Transverse colon (tissue), 4 donors: ENCODE measurements around the gene NFE2L3. TPM values are rescaled to one million over a fixed set of nuclear protein-coding genes. Genes with fewer than 3 reads are reported as not detected.

Experiments used
- DNase-seq: peaks from one replicate; pipeline ENCODE4 v3.0.0-alpha.2; 2019
- H3K27ac ChIP-seq, 4 donors: fragments of 200-600 bp; sonication (generic); 2 replicates each; pipeline ENCODE4 v1.5.1; 2016 to 2018; ENCODE audit warnings: inconsistent platforms in 4 of 4
- H3K27me3 ChIP-seq: fragments of 200-600 bp; sonication (generic); 2 replicates; pipeline ENCODE4 v1.5.1; 2017; ENCODE audit warnings: inconsistent platforms
- H3K36me3 ChIP-seq, 4 donors: fragments of 200-600 bp; sonication (generic); 2 replicates each; pipeline ENCODE4 v1.5.1; 2017 to 2019; ENCODE audit warnings: inconsistent platforms in 4 of 4
- H3K4me1 ChIP-seq, 4 donors: fragments of 200-600 bp; sonication (generic); 2 replicates each; pipeline ENCODE4 v1.5.1; 2017 to 2020; ENCODE audit warnings: inconsistent platforms in 4 of 4
- H3K4me3 ChIP-seq, 4 donors: fragments of 200-600 bp; sonication (generic); 1 replicate in 1 of 4; 2 replicates in 3 of 4; pipeline versions ENCODE4 v1.5.1 to v1.6.1; 2017 to 2019; ENCODE audit warnings: inconsistent platforms in 4 of 4
- H3K9me3 ChIP-seq, 2 donors: fragments of 200-600 bp; sonication (generic); 2 replicates each; pipeline ENCODE4 v1.5.1; 2017 to 2019; ENCODE audit warnings: inconsistent platforms in 2 of 2
- EP300 ChIP-seq: sonication (generic); formaldehyde crosslinking; IDR thresholded peaks from one replicate; pipeline ENCODE4 v1.6.1; 2017; ENCODE audit warnings: antibody characterized with exemption, low read depth
- POLR2A ChIP-seq: fragments of 450-650 bp; IDR thresholded peaks from one replicate; pipeline ENCODE4 v1.6.1; 2016; ENCODE audit warnings: antibody characterized with exemption, mild to moderate bottlenecking, moderate library complexity
- POLR2AphosphoS5 ChIP-seq, 3 donors: sonication (generic); formaldehyde crosslinking; IDR thresholded peaks; one replicate each; pipeline ENCODE4 v1.6.1; 2016; ENCODE audit warnings: antibody characterized with exemption in 3 of 3
- WGBS, 2 donors: methylation state at CpG; one replicate each; pipeline ENCODE4 v1.1.5; 2018; ENCODE audit warnings: low coverage in 1 of 2; 5-methylcytosine and 5-hydroxymethylcytosine counted together
- in situ Hi-C, 4 donors: fragments of 200-750 bp; cut with MboI; loops; one replicate each; pipeline versions ENCODE4 v1.15.0 to v1.15.1; 2017; ENCODE audit warnings: low sequenced_read_pairs in 3 of 4, low pct_ligation_motif_present in 1 of 4, low pct_unique_long_range_greater_than_20kb in 1 of 4
- intact Hi-C: fragments of 100-400 bp; cut with DNase I; formaldehyde crosslinking; loops from one replicate; pipeline ENCODE4 v1.15.1; 2023; ENCODE audit warnings: low total_unique reads
- total RNA-seq, 4 donors: library from RNA; depleted of rRNA; stranded (reverse); fragments of >200 nt; gene quantifications; one replicate each; pipeline ENCODE4 v1.1.0, GENCODE V29; 2016
- TF ChIP-seq, protein P1 (sequence below), 5 experiments: fragments of 200-600 bp in 3 of 5; fragments of 450-650 bp in 2 of 5; sonication (generic) in 3 of 5; IDR thresholded peaks; 1 replicate in 2 of 5; 2 replicates in 3 of 5; pipeline ENCODE4 v1.5.1; 2016 to 2017; ENCODE audit warnings: antibody characterized with exemption in 5 of 5, inconsistent platforms in 3 of 5, mild to moderate bottlenecking in 2 of 5, moderate library complexity in 1 of 5

The NFE2L3 gene
- total RNA-seq, 4 donors from 2014 or later: 1.4 to 11.4 (median 6.6) TPM

DNA sequence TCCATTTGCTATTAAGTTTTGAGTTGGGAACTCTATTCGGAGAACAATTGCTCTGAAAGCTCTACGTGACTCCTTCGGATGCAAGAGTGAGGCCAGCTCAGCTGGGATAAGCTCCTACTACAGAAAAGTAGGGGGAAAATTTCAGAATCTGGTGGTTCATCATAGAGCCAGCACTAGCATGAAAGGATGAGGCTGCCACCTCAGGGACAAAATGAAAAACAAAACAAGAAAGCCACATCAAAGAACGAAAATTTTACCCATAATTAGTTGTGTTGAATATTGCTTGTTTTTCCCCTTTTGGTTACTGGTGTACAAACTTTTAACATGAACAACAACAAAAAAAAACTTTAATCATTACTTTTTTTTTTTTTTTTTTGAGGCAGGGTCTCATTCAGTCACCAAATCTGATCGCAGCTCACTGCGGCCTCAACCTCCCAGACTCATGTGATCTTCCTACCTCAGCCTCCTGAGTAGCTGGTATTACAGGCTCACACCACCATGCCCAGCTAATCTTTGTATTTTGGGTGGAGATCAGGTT lies 39.7 kb upstream of the NFE2L3 start:
- no peak for DNase-seq
- in situ Hi-C loops (no loop called here), intact Hi-C loops (no loop called here)
- TF ChIP-seq POLR2A (no peak), POLR2AphosphoS5 (IDR thresholded peaks at IDR 0.05) (no peak), EP300 (no peak)
- TF ChIP-seq, protein P1, sequence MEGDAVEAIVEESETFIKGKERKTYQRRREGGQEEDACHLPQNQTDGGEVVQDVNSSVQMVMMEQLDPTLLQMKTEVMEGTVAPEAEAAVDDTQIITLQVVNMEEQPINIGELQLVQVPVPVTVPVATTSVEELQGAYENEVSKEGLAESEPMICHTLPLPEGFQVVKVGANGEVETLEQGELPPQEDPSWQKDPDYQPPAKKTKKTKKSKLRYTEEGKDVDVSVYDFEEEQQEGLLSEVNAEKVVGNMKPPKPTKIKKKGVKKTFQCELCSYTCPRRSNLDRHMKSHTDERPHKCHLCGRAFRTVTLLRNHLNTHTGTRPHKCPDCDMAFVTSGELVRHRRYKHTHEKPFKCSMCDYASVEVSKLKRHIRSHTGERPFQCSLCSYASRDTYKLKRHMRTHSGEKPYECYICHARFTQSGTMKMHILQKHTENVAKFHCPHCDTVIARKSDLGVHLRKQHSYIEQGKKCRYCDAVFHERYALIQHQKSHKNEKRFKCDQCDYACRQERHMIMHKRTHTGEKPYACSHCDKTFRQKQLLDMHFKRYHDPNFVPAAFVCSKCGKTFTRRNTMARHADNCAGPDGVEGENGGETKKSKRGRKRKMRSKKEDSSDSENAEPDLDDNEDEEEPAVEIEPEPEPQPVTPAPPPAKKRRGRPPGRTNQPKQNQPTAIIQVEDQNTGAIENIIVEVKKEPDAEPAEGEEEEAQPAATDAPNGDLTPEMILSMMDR (IDR thresholded peaks at IDR 0.05): no peak
- H3K27me3 ChIP-seq: no peaks in the 10 kb centered on the region
- H3K27ac ChIP-seq: no peak overlapping the region
- 91 to 94% methylated on average over 6 of the region's 6 CpGs for WGBS, 2 donors
- no peaks in the 10 kb centered on the region for H3K36me3 ChIP-seq
- H3K9me3 ChIP-seq: no peaks in the 10 kb centered on the region
- H3K4me1 ChIP-seq: no peaks in the 10 kb centered on the region
- no peak overlapping the region for H3K4me3 ChIP-seq

GRCh38 chr7:26115650-26116049 lies 36.3 kb upstream of the NFE2L3 start:
- H3K36me3 ChIP-seq: no peaks in the 10 kb centered on the region
- TF ChIP-seq, protein P1 (IDR thresholded peaks at IDR 0.05): no peak
- TF ChIP-seq POLR2AphosphoS5 (IDR thresholded peaks at IDR 0.05) (no peak), POLR2A (no peak), EP300 (no peak)
- WGBS, 2 donors: 80 to 83% methylated on average over 4 to 5 of the region's 5 CpGs
- H3K27me3 ChIP-seq: no peaks in the 10 kb centered on the region
- DNase-seq: no peak
- in situ Hi-C loops: no loop called here
- H3K4me3 ChIP-seq: no peak overlapping the region
- intact Hi-C loops: no loop called here
- H3K4me1 ChIP-seq: no peaks in the 10 kb centered on the region
- no peak overlapping the region for H3K27ac ChIP-seq
- H3K9me3 ChIP-seq: no peaks in the 10 kb centered on the region

DNA sequence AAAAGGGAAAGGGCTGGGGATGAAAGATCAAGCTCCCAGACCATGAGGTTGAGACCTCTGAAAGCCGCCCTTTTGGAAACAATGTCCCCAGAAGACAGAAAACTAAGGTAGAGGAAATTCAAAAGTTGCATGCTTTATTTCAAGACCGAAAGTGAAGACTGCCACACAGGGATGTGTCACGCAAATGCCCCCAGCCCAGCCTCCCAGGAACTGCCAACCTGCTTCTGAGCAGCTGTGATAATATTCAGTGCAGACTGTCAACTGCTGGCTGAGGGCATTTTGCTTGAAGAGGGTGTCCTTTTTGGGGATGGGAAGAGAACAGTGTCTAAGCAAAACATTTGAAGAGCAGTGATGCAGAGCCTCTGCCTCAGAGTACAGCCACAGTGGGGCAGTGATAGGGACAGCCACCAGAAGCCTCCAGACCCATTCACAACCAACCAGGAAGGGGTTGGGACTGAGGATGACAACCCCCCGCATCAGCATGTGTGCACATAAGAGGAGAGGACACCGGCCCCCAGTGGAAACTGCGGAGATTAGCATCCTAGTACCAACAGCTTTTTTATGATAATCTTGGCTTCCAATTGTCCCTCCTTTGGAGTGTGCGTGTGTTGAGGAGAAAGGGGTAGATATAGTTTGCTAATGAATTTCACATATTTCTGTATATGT lies 34.7 kb upstream of the NFE2L3 start:
- no peaks in the 10 kb centered on the region for H3K9me3 ChIP-seq
- 72 to 80% methylated on average over 1 to 7 of the region's 7 CpGs for WGBS, 2 donors
- no peak overlapping the region for H3K4me3 ChIP-seq
- no peak for DNase-seq
- intact Hi-C loops (no loop called here), in situ Hi-C loops (no loop called here)
- no peaks in the 10 kb centered on the region for H3K27me3 ChIP-seq
- H3K4me1 ChIP-seq: no peaks in the 10 kb centered on the region
- H3K27ac ChIP-seq: no peak overlapping the region
- H3K36me3 ChIP-seq: no peaks in the 10 kb centered on the region
- TF ChIP-seq EP300 (no peak), POLR2AphosphoS5 (IDR thresholded peaks at IDR 0.05) (no peak)
- TF ChIP-seq, protein P1 (IDR thresholded peaks at IDR 0.05): no peak

DNA sequence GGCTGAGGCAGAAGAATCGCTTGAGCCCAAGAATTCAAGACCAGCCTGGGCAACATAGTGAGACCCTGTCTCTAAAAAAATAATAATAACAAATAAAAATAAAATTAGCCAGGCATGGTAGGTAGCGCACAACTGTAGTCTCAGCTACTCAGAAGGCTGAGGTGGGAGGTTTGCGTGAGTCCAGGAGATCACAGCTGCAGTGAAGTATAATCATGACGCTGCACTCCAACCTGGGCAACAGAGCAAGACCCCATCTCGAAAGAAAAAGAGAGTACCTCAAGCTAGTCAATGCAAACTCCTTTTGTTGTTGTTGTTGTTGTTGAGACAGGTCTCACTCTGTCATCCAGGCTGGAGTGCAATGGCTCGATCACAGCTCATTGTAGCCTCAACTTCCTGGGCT lies 34.0 kb upstream of the NFE2L3 start:
- WGBS, 2 donors: 84 to 92% methylated on average over 6 of the region's 6 CpGs
- Histone ChIP-seq H3K4me1 (no peaks in the 10 kb centered on the region), H3K9me3 (no peaks in the 10 kb centered on the region), H3K36me3 (no peaks in the 10 kb centered on the region), H3K4me3 (no peak overlapping the region), H3K27me3 (no peaks in the 10 kb centered on the region), H3K27ac (no peak overlapping the region)
- in situ Hi-C loops (no loop called here), intact Hi-C loops (no loop called here)
- no peak for DNase-seq
- TF ChIP-seq EP300: no peak
- TF ChIP-seq, protein P1 (IDR thresholded peaks at IDR 0.05): no peak
- no peak for TF ChIP-seq POLR2A
- no peak for TF ChIP-seq POLR2AphosphoS5 (IDR thresholded peaks at IDR 0.05)
